ENCODE results near the gene ZAP70. TPM values are rescaled to one million over a fixed set of nuclear protein-coding genes. Genes with fewer than 3 reads are reported as not detected.
A peak's percentile ranks its signal among the peaks of the same experiment; 100 is the strongest.

The ZAP70 gene
- total RNA-seq, 1 donor = under 0.01 TPM

GRCh38 chr2:97735161-97735561 lies 21.8 kb downstream of the ZAP70 start:
- Histone ChIP-seq H3K4me2 (ENCODE audit: insufficient read depth, low read length) (no peak overlapping the region), H3K27me3 (ENCODE audit: insufficient read depth, low read length) (no peaks in the 10 kb centered on the region), H2AFZ (ENCODE audit: low read length) (no peak overlapping the region), H4K20me1 (ENCODE audit: insufficient read depth, low read length) (no peaks in the 10 kb centered on the region), H3K4me1 (ENCODE audit: insufficient read depth, low read length) (no peaks in the 10 kb centered on the region), H3K9me3 (ENCODE audit: low read depth, low read length) (no peaks in the 10 kb centered on the region), H3K27ac (ENCODE audit: low read depth, low read length) (no peak overlapping the region), H3K36me3 (ENCODE audit: insufficient read depth, low read length) (no peaks in the 10 kb centered on the region), H3K79me2 (ENCODE audit: insufficient read depth, low read length) (no peaks in the 10 kb centered on the region), H3K4me3 (ENCODE audit: insufficient read depth, low read length) (no peak overlapping the region)
- no peak for DNase-seq (ENCODE audit: insufficient read length, low spot score, missing footprints)
- TF ChIP-seq CTCF (IDR thresholded peaks at IDR 0.05; ENCODE audit: extremely low read depth, low read depth, low read length) = no peak

- no peak for TF ChIP-seq CTCF (IDR thresholded peaks at IDR 0.05; ENCODE audit: extremely low read depth, low read depth, low read length)
- no peak for DNase-seq (ENCODE audit: insufficient read length, low spot score, missing footprints)
- Histone ChIP-seq H4K20me1 (ENCODE audit: insufficient read depth, low read length) (no peaks in the 10 kb centered on the region), H3K4me3 (ENCODE audit: insufficient read depth, low read length) (no peak overlapping the region), H3K4me1 (ENCODE audit: insufficient read depth, low read length) (no peaks in the 10 kb centered on the region), H3K79me2 (ENCODE audit: insufficient read depth, low read length) (no peaks in the 10 kb centered on the region), H3K27ac (ENCODE audit: low read depth, low read length) (no peak overlapping the region), H3K4me2 (ENCODE audit: insufficient read depth, low read length) (no peak overlapping the region), H3K36me3 (ENCODE audit: insufficient read depth, low read length) (no peaks in the 10 kb centered on the region), H2AFZ (ENCODE audit: low read length) (no peak overlapping the region), H3K27me3 (ENCODE audit: insufficient read depth, low read length) (no peaks in the 10 kb centered on the region), H3K9me3 (ENCODE audit: low read depth, low read length) (no peaks in the 10 kb centered on the region)
Measured at GRCh38 chr2:97736185-97736584, 22.8 kb downstream of the ZAP70 start.

- H3K4me1 ChIP-seq (ENCODE audit: insufficient read depth, low read length) = no peaks in the 10 kb centered on the region
- H3K79me2 ChIP-seq (ENCODE audit: insufficient read depth, low read length) = no peaks in the 10 kb centered on the region
- H2AFZ ChIP-seq (ENCODE audit: low read length) = no peak overlapping the region
- no peaks in the 10 kb centered on the region for H3K27me3 ChIP-seq (ENCODE audit: insufficient read depth, low read length)
- no peak overlapping the region for H3K27ac ChIP-seq (ENCODE audit: low read depth, low read length)
- TF ChIP-seq CTCF (IDR thresholded peaks at IDR 0.05; ENCODE audit: extremely low read depth, low read depth, low read length) = no peak
- no peak overlapping the region for H3K4me3 ChIP-seq (ENCODE audit: insufficient read depth, low read length)
- H4K20me1 ChIP-seq (ENCODE audit: insufficient read depth, low read length) = no peaks in the 10 kb centered on the region
- DNase-seq (ENCODE audit: insufficient read length, low spot score, missing footprints) = peak; percentile 61
- no peak overlapping the region for H3K4me2 ChIP-seq (ENCODE audit: insufficient read depth, low read length)
- H3K9me3 ChIP-seq (ENCODE audit: low read depth, low read length) = no peaks in the 10 kb centered on the region
- H3K36me3 ChIP-seq (ENCODE audit: insufficient read depth, low read length) = no peaks in the 10 kb centered on the region
Measured at GRCh38 chr2:97736608-97737330, 23.4 kb downstream of the ZAP70 start.

GRCh38 chr2:97737421-97738178 lies 24.2 kb downstream of the ZAP70 start:
- Histone ChIP-seq H3K4me1 (ENCODE audit: insufficient read depth, low read length) (no peaks in the 10 kb centered on the region), H3K36me3 (ENCODE audit: insufficient read depth, low read length) (no peaks in the 10 kb centered on the region), H3K4me2 (ENCODE audit: insufficient read depth, low read length) (no peak overlapping the region), H3K4me3 (ENCODE audit: insufficient read depth, low read length) (no peak overlapping the region), H3K27me3 (ENCODE audit: insufficient read depth, low read length) (no peaks in the 10 kb centered on the region), H3K79me2 (ENCODE audit: insufficient read depth, low read length) (no peaks in the 10 kb centered on the region), H3K27ac (ENCODE audit: low read depth, low read length) (no peak overlapping the region), H4K20me1 (ENCODE audit: insufficient read depth, low read length) (no peaks in the 10 kb centered on the region), H3K9me3 (ENCODE audit: low read depth, low read length) (no peaks in the 10 kb centered on the region), H2AFZ (ENCODE audit: low read length) (no peak overlapping the region)
- peak; percentile 81 for DNase-seq (ENCODE audit: insufficient read length, low spot score, missing footprints)
- no peak for TF ChIP-seq CTCF (IDR thresholded peaks at IDR 0.05; ENCODE audit: extremely low read depth, low read depth, low read length)

All from osteoblast (primary cell).